T-helper 1 cell treated with Interleukin-12 subunit alpha and Interleukin-12 subunit beta and Interleukin-4 antibody, amounts not matched to agents 30 ng/mL and 1 ng/mL, for 36 hours (primary cell): Measurements from ENCODE around the gene DIRAS2. TPM values are rescaled to one million over a fixed set of nuclear protein-coding genes. Genes with fewer than 3 reads are reported as not detected.

Experiments
- intact Hi-C: fragments of 100-400 bp; cut with micrococcal nuclease; formaldehyde crosslinking; loops from one replicate; pipeline ENCODE4 v1.15.1; 2024
- total RNA-seq: library from RNA; stranded (reverse); gene quantifications from 2 replicates; pipeline ENCODE4 v1.2.3, GENCODE V29; 2022

The DIRAS2 gene
- total RNA-seq, 1 donor from 2014 or later = not detected

- intact Hi-C loops = no loop called here
Observed at GRCh38 chr9:90612957-90613356, 29.7 kb downstream of the DIRAS2 start.

GRCh38 chr9:90611568-90611967 is 31.1 kb downstream of the DIRAS2 start:
- intact Hi-C loops = no loop called here

GRCh38 chr9:90611121-90611520 is 31.5 kb downstream of the DIRAS2 start:
- intact Hi-C loops = no loop called here

- intact Hi-C loops = no loop called here
Observed at GRCh38 chr9:90607701-90608516, 34.7 kb downstream of the DIRAS2 start.

GRCh38 chr9:90600029-90600428 is 42.6 kb downstream of the DIRAS2 start:
- intact Hi-C loops = no loop called here

- intact Hi-C loops = no loop called here
Observed at GRCh38 chr9:90598191-90598590, 44.4 kb downstream of the DIRAS2 start.

- intact Hi-C loops = no loop called here
Observed at GRCh38 chr9:90593646-90594045, 49.0 kb downstream of the DIRAS2 start.

GRCh38 chr9:90580576-90580975 is 62.0 kb downstream of the DIRAS2 start:
- intact Hi-C loops = no loop called here

GRCh38 chr9:90579181-90579580 is 63.4 kb downstream of the DIRAS2 start:
- intact Hi-C loops = no loop called here

- intact Hi-C loops = no loop called here
Observed at GRCh38 chr9:90578126-90578815, 64.4 kb downstream of the DIRAS2 start.

- intact Hi-C loops = no loop called here
Observed at GRCh38 chr9:90569511-90569910, 73.1 kb downstream of the DIRAS2 start.

GRCh38 chr9:90568667-90569066 is 74.0 kb downstream of the DIRAS2 start:
- intact Hi-C loops = no loop called here

GRCh38 chr9:90562229-90562628 is 80.4 kb downstream of the DIRAS2 start:
- intact Hi-C loops = no loop called here

Other genes starting within 250 kb of the DIRAS2 start
- 0.07 and 0.42 TPM in 2 replicates for gene SYK, start 159.0 kb upstream of the DIRAS2 start, total RNA-seq